RCC 7860 (cell line): ENCODE measurements around the gene TCF7L1.
A peak's percentile ranks its signal among the peaks of the same experiment; 100 is the strongest.
"Not testable (repeated sequence)": the region's sequence is repeated elsewhere in the genome, so short reads cannot be mapped to it uniquely, and the experiment has no call there.

Experiments used
- DNase-seq: peaks from one replicate; pipeline ENCODE4 v3.0.0-alpha.2; 2015; ENCODE audit warnings: low spot score
- FAIRE-seq: peaks from 2 replicates; lab custom pipeline; 2012; peaks lifted over from hg19 to GRCh38; lab: Jason Lieb, UNC

TCF7L1 gene

GRCh38 chr2:85312404-85312803, 179.2 kb downstream of the TCF7L1 start:
- FAIRE-seq, result no peak

GRCh38 chr2:85314884-85315242, 181.7 kb downstream of the TCF7L1 start:
- FAIRE-seq (no peak), DNase-seq (no peak)

More at GRCh38 chr2:85312404-85312803, 179.2 kb downstream of the TCF7L1 start:
- no peak for DNase-seq

DNA sequence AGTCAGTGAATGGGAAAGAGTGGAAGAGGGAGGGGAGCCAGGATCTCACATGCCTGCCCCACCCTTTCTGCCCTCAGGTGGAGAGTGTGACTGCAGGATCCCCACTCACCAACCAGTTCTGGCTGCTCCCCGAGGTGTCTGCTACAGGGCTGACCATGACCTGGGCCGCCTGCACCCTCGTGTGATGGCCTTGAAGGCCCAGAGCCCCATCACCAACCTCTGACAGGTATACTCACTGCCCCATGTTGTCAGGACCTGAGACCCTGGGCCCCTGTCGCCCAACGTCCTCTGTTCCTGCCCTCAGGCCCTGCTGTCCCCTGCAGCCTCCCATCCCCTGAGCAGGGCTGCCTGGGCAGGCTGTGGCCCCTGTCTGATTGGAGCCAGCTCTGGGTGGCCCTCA, 182.7 kb downstream of the TCF7L1 start:
- not testable (repeated sequence) for FAIRE-seq, DNase-seq

GRCh38 chr2:85318222-85319074, 185.3 kb downstream of the TCF7L1 start:
- DNase-seq, result no peak

GRCh38 chr2:85319796-85320195, 186.6 kb downstream of the TCF7L1 start:
- FAIRE-seq, result no peak
- no peak for DNase-seq

More at GRCh38 chr2:85318222-85319074, 185.3 kb downstream of the TCF7L1 start:
- FAIRE-seq, result no peak

DNA sequence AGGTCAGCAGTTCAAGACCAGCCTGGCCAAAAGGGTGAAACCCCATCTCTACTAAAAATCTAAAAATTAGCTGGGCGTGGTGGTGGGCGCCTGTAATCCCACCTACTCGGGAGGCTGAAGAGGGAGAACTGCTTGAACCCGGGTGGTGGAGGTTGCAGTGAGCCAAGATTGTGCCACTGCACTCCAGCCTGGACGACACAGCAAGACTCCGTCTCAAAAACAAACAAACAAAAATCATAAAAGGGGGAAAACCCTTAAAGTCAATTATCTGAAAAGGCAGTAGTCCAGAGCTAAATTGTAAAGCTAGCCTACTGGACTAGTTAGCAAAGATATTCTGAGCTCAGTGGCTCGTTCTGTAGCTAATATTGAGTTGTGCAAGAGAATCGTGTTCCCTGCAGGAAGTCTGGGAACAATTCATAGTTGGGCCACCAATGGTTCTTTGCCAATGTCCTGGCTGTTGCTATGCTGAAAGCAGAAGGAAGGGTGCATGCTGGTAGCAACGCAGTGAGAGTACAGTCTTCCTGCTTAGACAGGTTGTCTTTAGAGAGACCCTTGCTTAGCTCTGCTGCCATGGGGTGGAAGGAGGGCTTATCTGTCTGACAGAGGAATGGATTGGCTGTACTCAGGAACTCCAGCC, 190.3 kb downstream of the TCF7L1 start:
- no peak for DNase-seq

GRCh38 chr2:85323988-85324367, 190.8 kb downstream of the TCF7L1 start:
- FAIRE-seq, DNase-seq: not testable (repeated sequence)

More for the DNA sequence above, 190.3 kb downstream of the TCF7L1 start:
- FAIRE-seq, result no peak

DNA sequence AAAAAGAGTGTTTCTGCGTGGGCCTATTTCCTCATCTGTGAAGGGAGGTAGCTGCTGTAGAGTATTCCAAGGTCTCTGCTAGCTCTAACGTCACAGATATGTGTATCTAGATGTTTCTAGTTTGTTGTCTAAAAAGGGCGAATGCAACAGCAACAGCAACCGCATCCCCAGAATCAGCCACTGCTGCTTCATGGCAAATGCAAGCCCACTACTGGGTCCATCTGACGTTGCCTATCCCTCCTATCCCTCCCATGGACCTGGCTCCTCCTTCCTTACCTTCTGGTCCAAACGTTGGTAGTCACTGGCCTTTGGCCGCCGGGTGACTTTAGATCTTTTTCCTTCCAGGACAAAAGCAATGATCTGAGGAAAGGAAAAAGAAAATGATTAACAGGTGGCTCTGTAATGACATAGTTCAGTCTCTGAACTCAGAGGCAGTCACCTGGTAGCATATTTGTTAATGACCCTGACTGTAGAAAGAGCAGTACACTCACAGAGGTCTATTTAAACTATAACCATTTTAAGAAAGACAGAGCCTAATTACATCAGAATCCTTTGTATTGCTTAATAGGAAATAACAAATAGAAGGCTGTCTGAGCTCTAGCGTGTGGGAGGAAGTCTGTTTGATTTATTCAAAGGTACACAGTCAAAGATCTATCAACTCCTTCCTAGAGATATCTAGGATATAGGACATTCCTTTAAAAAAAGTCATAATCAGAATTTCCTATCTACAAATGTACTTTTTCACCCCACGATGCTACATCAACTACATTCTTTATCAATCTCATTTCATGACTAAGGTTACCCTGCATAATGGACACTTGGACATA, 191.7 kb downstream of the TCF7L1 start:
- peak; percentile 81 for DNase-seq
- FAIRE-seq, result peak; percentile 89

GRCh38 chr2:85325466-85325811, 192.2 kb downstream of the TCF7L1 start:
- FAIRE-seq (no peak), DNase-seq (no peak)

GRCh38 chr2:85326406-85327159, 193.4 kb downstream of the TCF7L1 start:
- FAIRE-seq (no peak), DNase-seq (peak; percentile 16)

DNA sequence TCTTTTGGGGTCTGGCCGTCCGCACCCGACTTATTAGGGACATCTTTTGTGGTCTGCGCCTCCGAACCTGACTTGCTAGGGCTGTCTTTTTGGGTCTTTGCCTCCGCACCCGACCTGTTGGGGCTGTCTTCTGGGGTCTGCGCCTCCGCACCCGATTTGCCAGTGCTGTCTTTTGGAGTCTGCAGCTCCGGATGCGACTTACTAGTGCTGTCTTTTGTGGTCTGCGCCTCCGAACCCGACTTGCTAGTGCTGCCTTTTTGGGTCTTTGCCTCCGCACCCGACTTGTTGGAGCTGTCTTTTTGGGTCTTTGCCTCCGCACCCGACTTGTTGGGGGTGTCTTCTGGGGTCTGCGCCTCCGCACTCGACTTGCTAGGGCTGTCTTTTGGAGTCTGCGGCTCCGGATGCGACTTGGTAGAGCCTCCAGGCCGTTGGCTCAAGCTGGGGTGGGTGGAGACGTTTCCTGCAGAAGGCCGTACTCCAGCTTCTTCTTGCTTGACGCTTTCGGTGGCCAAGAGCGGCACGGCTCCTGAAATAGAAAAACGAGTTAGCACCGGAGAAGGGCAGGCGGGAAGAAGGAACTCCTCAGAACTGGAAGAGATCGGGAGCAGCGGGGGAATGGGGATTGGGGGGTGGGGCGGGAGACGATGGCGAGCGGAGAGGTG, 194.1 kb downstream of the TCF7L1 start:
- no peak for DNase-seq
- FAIRE-seq, result no peak

- no peak for FAIRE-seq
- DNase-seq, result peak; percentile 77
Measured at GRCh38 chr2:85327822-85328617, 194.8 kb downstream of the TCF7L1 start, which contains the start of gene TGOLN2. TSS of gene TGOLN2 (minus strand) at chr2:85327989. CDS start at chr2:85327962, 27 bp downstream.

DNA sequence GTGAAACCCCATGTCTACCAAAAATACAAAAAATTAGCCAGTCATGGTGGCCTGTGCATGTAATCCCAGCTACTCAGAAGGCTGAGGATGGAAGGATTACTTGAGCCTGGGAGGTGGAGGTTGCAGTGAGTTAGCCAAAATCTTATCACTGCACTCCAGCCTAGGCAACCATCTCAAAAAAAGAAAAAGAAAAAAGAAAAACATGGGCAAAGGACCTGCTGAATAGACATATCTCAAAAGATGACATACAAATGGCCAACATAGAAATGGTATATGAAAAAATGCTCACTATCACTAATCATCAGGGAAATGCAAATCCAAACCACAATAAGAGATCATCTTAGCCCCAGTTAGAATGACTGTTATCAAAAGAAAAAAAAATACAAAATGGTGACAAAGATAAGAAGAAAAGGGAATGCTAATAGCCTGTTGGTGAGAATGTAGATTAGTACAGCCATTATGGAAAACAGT, 196.0 kb downstream of the TCF7L1 start:
- no peak for DNase-seq
- no peak for FAIRE-seq

DNA sequence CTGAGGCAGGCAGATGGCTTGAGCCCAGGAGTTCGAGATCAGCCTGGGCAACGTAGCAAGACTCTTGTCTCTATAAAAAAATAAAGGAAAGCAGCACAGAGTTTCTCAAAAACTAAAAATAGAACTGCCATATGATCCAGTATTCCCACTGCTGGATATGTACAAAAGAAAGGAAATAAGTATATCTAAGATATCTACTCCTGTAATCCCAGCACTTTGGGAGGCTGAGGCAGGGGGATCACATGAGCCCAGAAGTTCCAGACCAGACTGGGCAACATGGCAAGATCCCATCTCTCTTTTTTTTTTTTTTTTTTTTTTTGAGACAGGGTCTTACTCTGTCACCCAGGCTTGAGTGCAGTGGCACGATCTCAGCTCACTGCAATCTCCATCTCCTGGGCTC, 196.5 kb downstream of the TCF7L1 start:
- FAIRE-seq, DNase-seq: not testable (repeated sequence)

GRCh38 chr2:85330839-85331636, 197.8 kb downstream of the TCF7L1 start:
- DNase-seq (no peak), FAIRE-seq (no peak)

DNA sequence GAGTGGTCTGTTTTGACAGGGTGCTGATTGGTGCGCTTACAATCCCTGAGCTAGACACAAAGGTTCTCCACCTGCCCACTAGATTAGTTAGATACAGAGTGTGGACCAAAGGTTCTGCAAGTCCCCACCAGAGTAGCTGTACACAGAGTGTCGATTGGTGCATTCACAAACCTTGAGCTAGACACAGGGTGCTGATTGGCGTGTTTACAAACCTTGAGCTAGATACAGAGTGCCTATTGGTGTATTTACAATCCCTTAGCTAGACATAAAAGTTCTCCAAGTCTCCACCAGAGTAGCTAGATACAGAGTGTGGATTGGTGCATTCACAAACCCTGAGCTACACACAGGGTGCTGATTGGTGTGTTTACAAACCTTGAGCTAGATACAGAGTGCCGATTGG, 200.7 kb downstream of the TCF7L1 start:
- not testable (repeated sequence) for DNase-seq, FAIRE-seq

- no peak for FAIRE-seq
- DNase-seq, result no peak
Measured at GRCh38 chr2:85334928-85335327, 201.7 kb downstream of the TCF7L1 start.
